ENCODE results near the gene FAM107B. TPM values are rescaled to one million over a fixed set of nuclear protein-coding genes. Genes with fewer than 3 reads are reported as not detected.

FAM107B gene
- total and polyA plus RNA-seq, 4 donors = 24.9 to 58.1 (median 30.9) TPM

DNA sequence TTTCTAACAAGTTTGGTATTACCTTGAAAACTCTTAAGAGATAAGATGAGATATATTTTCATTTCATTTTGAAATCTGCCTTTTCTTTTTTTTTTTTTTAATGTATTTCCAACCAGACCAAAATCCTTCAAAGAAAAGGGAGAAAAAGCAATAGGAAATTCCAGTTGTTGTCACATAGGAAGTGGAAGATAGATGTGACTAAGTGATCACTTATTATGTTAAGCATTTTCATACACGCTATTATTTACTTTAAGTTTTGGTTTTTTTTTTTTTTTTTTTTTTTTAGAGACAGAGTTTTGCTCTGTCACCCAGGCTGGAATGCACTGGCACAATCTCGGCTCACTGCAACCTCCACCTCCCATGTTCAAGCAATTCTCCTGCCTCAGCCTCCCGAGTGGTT, 246.8 kb downstream of the FAM107B start:
- H3K27ac ChIP-seq (ENCODE audit: low read depth in 1 of 2, low read length in 2 of 2) = no peak overlapping the region
- H3K4me1 ChIP-seq (ENCODE audit: control insufficient read depth in 4 of 4, insufficient read depth in 4 of 4, low read length in 3 of 4) = peaks cover 2 to 17% (median 11%) of the 10 kb centered on the region in 4 donors
- DNase-seq (ENCODE audit: low spot score) = no peak
- WGBS = 73% methylated on average over 3 of the region's 3 CpGs
- no peaks in the 10 kb centered on the region for H3K9me3 ChIP-seq (ENCODE audit: control insufficient read depth in 4 of 4, low read length in 3 of 4)
- peaks cover 0 to 30% (median 24%) of the 10 kb centered on the region in 4 donors for H3K36me3 ChIP-seq (ENCODE audit: control insufficient read depth in 4 of 4, insufficient read depth in 3 of 4, low read depth in 1 of 4, low read length in 3 of 4)
- TF ChIP-seq HNF4A (conservative IDR thresholded peaks at IDR 0.05) (no peak), FOXA2 (IDR thresholded peaks at IDR 0.05) (no peak), RAD21 (IDR thresholded peaks at IDR 0.05) (no peak), FOXA1 (IDR thresholded peaks at IDR 0.05) (no peak), YY1 (IDR thresholded peaks at IDR 0.05) (no peak), SP1 (IDR thresholded peaks at IDR 0.05) (no peak), TAF1 (conservative IDR thresholded peaks at IDR 0.05) (no peak), NR2F2 (IDR thresholded peaks at IDR 0.05) (no peak), JUND (IDR thresholded peaks at IDR 0.05) (no peak), EGR1 (IDR thresholded peaks at IDR 0.05; ENCODE audit: low read depth in 2 of 2) (no peak), GABPA (IDR thresholded peaks at IDR 0.05 in 1 of 2, conservative IDR thresholded peaks at IDR 0.05 in 1 of 2) (no peak)
- TF ChIP-seq, protein P1, sequence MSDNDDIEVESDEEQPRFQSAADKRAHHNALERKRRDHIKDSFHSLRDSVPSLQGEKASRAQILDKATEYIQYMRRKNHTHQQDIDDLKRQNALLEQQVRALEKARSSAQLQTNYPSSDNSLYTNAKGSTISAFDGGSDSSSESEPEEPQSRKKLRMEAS (IDR thresholded peaks at IDR 0.05) = no peak
- TF ChIP-seq, protein P2, sequence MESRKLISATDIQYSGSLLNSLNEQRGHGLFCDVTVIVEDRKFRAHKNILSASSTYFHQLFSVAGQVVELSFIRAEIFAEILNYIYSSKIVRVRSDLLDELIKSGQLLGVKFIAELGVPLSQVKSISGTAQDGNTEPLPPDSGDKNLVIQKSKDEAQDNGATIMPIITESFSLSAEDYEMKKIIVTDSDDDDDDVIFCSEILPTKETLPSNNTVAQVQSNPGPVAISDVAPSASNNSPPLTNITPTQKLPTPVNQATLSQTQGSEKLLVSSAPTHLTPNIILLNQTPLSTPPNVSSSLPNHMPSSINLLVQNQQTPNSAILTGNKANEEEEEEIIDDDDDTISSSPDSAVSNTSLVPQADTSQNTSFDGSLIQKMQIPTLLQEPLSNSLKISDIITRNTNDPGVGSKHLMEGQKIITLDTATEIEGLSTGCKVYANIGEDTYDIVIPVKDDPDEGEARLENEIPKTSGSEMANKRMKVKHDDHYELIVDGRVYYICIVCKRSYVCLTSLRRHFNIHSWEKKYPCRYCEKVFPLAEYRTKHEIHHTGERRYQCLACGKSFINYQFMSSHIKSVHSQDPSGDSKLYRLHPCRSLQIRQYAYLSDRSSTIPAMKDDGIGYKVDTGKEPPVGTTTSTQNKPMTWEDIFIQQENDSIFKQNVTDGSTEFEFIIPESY (IDR thresholded peaks at IDR 0.05) = no peak
- TF ChIP-seq, protein P3, sequence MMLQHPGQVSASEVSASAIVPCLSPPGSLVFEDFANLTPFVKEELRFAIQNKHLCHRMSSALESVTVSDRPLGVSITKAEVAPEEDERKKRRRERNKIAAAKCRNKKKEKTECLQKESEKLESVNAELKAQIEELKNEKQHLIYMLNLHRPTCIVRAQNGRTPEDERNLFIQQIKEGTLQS (IDR thresholded peaks at IDR 0.05) = no peak
- H3K4me3 ChIP-seq (ENCODE audit: low read depth in 1 of 3, low read length in 3 of 3) = no peak overlapping the region
- H3K9ac ChIP-seq (ENCODE audit: low read depth in 1 of 2, low read length in 2 of 2) = no peak overlapping the region
- H3K27me3 ChIP-seq (ENCODE audit: control insufficient read depth in 4 of 4, insufficient read depth in 4 of 4, low read length in 3 of 4) = no peaks in the 10 kb centered on the region

DNA sequence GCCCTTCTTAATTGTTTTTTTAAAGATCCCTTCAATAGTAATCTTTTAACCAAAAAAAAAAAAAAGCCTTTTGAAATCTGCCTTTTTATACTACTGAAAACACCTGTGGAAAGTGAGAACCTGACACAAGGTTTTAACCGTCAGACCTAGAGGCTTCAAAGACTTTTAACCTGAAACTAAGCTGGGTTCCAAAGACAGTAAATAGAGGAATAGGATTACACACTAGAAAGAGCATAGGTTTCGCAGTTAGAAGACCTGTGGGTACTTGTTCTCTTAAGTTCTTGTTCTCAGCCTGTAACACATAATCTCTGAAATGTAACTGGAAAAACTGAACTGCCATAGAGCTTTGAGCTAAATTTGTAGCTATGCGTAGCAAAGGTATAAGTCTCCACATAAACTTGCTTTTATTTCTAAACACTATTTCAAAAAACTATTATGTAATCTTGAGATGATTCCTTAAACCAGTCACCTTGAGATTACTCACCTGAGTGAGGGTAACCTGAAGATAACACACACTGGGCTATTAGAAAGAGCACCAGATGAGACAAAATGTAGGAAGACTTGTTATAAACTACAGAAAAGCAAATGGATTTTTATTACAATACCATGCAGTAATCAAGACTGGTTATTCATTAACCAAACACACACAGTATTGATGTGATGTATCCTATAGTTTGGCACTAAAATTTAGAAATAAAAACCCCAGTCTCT, 247.4 kb downstream of the FAM107B start:
- TF ChIP-seq FOXA2 (IDR thresholded peaks at IDR 0.05) (no peak), HNF4G (IDR thresholded peaks at IDR 0.05) (no peak), NR2F2 (IDR thresholded peaks at IDR 0.05) (no peak), HNF4A (conservative IDR thresholded peaks at IDR 0.05) (no peak), RAD21 (IDR thresholded peaks at IDR 0.05) (no peak), RXRA (IDR thresholded peaks at IDR 0.05) (no peak), EGR1 (IDR thresholded peaks at IDR 0.05; ENCODE audit: low read depth in 2 of 2) (no peak), YY1 (IDR thresholded peaks at IDR 0.05) (no peak), JUND (IDR thresholded peaks at IDR 0.05) (no peak), TAF1 (conservative IDR thresholded peaks at IDR 0.05) (no peak), FOXA1 (IDR thresholded peaks at IDR 0.05) (no peak), SP1 (IDR thresholded peaks at IDR 0.05) (no peak)
- TF ChIP-seq, protein P4, sequence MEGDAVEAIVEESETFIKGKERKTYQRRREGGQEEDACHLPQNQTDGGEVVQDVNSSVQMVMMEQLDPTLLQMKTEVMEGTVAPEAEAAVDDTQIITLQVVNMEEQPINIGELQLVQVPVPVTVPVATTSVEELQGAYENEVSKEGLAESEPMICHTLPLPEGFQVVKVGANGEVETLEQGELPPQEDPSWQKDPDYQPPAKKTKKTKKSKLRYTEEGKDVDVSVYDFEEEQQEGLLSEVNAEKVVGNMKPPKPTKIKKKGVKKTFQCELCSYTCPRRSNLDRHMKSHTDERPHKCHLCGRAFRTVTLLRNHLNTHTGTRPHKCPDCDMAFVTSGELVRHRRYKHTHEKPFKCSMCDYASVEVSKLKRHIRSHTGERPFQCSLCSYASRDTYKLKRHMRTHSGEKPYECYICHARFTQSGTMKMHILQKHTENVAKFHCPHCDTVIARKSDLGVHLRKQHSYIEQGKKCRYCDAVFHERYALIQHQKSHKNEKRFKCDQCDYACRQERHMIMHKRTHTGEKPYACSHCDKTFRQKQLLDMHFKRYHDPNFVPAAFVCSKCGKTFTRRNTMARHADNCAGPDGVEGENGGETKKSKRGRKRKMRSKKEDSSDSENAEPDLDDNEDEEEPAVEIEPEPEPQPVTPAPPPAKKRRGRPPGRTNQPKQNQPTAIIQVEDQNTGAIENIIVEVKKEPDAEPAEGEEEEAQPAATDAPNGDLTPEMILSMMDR (IDR thresholded peaks at IDR 0.05; ENCODE audit: low read depth, low read length, missing input control) = no peak
- TF ChIP-seq, protein P1 (IDR thresholded peaks at IDR 0.05) = no peak
- TF ChIP-seq, protein P3 (IDR thresholded peaks at IDR 0.05) = no peak
- TF ChIP-seq, protein P5, sequence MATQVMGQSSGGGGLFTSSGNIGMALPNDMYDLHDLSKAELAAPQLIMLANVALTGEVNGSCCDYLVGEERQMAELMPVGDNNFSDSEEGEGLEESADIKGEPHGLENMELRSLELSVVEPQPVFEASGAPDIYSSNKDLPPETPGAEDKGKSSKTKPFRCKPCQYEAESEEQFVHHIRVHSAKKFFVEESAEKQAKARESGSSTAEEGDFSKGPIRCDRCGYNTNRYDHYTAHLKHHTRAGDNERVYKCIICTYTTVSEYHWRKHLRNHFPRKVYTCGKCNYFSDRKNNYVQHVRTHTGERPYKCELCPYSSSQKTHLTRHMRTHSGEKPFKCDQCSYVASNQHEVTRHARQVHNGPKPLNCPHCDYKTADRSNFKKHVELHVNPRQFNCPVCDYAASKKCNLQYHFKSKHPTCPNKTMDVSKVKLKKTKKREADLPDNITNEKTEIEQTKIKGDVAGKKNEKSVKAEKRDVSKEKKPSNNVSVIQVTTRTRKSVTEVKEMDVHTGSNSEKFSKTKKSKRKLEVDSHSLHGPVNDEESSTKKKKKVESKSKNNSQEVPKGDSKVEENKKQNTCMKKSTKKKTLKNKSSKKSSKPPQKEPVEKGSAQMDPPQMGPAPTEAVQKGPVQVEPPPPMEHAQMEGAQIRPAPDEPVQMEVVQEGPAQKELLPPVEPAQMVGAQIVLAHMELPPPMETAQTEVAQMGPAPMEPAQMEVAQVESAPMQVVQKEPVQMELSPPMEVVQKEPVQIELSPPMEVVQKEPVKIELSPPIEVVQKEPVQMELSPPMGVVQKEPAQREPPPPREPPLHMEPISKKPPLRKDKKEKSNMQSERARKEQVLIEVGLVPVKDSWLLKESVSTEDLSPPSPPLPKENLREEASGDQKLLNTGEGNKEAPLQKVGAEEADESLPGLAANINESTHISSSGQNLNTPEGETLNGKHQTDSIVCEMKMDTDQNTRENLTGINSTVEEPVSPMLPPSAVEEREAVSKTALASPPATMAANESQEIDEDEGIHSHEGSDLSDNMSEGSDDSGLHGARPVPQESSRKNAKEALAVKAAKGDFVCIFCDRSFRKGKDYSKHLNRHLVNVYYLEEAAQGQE (IDR thresholded peaks at IDR 0.05) = no peak
- TF ChIP-seq, protein P2 (IDR thresholded peaks at IDR 0.05) = no peak
- Histone ChIP-seq H3K27ac (ENCODE audit: low read depth in 1 of 2, low read length in 2 of 2) (no peak overlapping the region), H3K27me3 (ENCODE audit: control insufficient read depth in 4 of 4, insufficient read depth in 4 of 4, low read length in 3 of 4) (no peaks in the 10 kb centered on the region), H3K4me3 (ENCODE audit: low read depth in 1 of 3, low read length in 3 of 3) (no peak overlapping the region), H3K9ac (ENCODE audit: low read depth in 1 of 2, low read length in 2 of 2) (no peak overlapping the region), H3K36me3 (ENCODE audit: control insufficient read depth in 4 of 4, insufficient read depth in 3 of 4, low read depth in 1 of 4, low read length in 3 of 4) (peaks cover 0 to 33% (median 24%) of the 10 kb centered on the region in 4 donors), H3K9me3 (ENCODE audit: control insufficient read depth in 4 of 4, low read length in 3 of 4) (no peaks in the 10 kb centered on the region), H3K4me1 (ENCODE audit: control insufficient read depth in 4 of 4, insufficient read depth in 4 of 4, low read length in 3 of 4) (peaks cover 1 to 11% (median 5%) of the 10 kb centered on the region in 4 donors)
- WGBS = 95% methylated on average over 3 of the region's 3 CpGs
- DNase-seq (ENCODE audit: low spot score) = no peak
